GM19372 (cell line): Measurements from ENCODE around the gene IL12RB2.

Experiments used
- ATAC-seq: cut with Tn5 transposase; IDR thresholded peaks from one replicate; pipeline ENCODE4 v1.9.1; 2021; ENCODE audit warnings: mild to moderate bottlenecking, low read depth, moderate library complexity; ENCODE audit not compliant: unreplicated experiment

IL12RB2 gene

GRCh38 chr1:67346982-67347381 lies 39.3 kb downstream of the IL12RB2 start:
- no peak for ATAC-seq

- ATAC-seq: no peak
Observed at GRCh38 chr1:67347688-67348472, 40.2 kb downstream of the IL12RB2 start.

- no peak for ATAC-seq
Observed at GRCh38 chr1:67348586-67349252, 41.0 kb downstream of the IL12RB2 start.

GRCh38 chr1:67350783-67351182 lies 43.1 kb downstream of the IL12RB2 start:
- no peak for ATAC-seq

GRCh38 chr1:67352211-67352610 lies 44.5 kb downstream of the IL12RB2 start:
- ATAC-seq: no peak

- no peak for ATAC-seq
Observed at GRCh38 chr1:67355745-67356424, 48.2 kb downstream of the IL12RB2 start.

GRCh38 chr1:67359592-67359991 lies 51.9 kb downstream of the IL12RB2 start:
- no peak for ATAC-seq

- no peak for ATAC-seq
Observed at GRCh38 chr1:67361641-67362040, 54.0 kb downstream of the IL12RB2 start.

- ATAC-seq: no peak
Observed at GRCh38 chr1:67367370-67368045, 59.8 kb downstream of the IL12RB2 start.

- no peak for ATAC-seq
Observed at GRCh38 chr1:67368046-67368514, 60.4 kb downstream of the IL12RB2 start.

GRCh38 chr1:67371043-67371442 lies 63.4 kb downstream of the IL12RB2 start:
- no peak for ATAC-seq

- ATAC-seq: no peak
Observed at GRCh38 chr1:67371681-67372080, 64.0 kb downstream of the IL12RB2 start.

GRCh38 chr1:67372136-67372535 lies 64.5 kb downstream of the IL12RB2 start:
- ATAC-seq: no peak

GRCh38 chr1:67372898-67373297 lies 65.2 kb downstream of the IL12RB2 start:
- no peak for ATAC-seq

GRCh38 chr1:67376381-67376780 lies 68.7 kb downstream of the IL12RB2 start:
- no peak for ATAC-seq

GRCh38 chr1:67377253-67377652 lies 69.6 kb downstream of the IL12RB2 start:
- no peak for ATAC-seq

GRCh38 chr1:67381154-67381553 lies 73.5 kb downstream of the IL12RB2 start:
- ATAC-seq: no peak

GRCh38 chr1:67382292-67382691 lies 74.6 kb downstream of the IL12RB2 start:
- ATAC-seq: no peak

- no peak for ATAC-seq
Observed at GRCh38 chr1:67383999-67384638, 76.4 kb downstream of the IL12RB2 start.
